Forelimb muscle (tissue), 1 donor: ENCODE data around the gene ACACB. TPM values are rescaled to one million over a fixed set of nuclear protein-coding genes. Genes with fewer than 3 reads are reported as not detected.

ENCODE experiments used
- DNase-seq: peaks from one replicate; pipeline ENCODE4 v3.0.0-alpha.2; 2013; ENCODE audit warnings: low read depth
- polyA plus RNA-seq: library from polyadenylated mRNA; unstranded; fragments of 120-200 nt; gene quantifications from one replicate; pipeline ENCODE4 v1.2.1, GENCODE V29; 2013; ENCODE audit not compliant: insufficient read length

The ACACB gene
- polyA plus RNA-seq, 1 donor = 7.3 TPM

DNA sequence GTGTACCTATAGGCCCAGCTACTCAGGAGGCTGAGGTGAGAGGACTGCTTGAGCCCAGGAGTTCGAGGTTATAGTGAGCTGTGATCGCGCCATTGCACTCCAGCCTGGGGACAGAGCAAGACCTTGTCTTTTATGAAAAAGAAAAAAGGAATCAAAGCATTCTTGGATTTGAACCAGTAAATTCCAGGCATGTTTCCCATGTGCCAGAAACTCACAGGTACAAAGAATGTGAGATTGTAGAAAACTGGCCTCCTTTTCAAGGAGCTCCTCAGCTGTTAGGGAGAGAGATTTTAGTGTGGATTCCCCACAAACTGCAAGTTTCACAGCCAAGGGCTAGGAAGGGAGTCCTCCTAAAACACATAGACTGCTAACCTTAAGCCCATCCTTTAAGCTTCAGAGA is 97.7 kb downstream of the ACACB start:
- no peak for DNase-seq

DNA sequence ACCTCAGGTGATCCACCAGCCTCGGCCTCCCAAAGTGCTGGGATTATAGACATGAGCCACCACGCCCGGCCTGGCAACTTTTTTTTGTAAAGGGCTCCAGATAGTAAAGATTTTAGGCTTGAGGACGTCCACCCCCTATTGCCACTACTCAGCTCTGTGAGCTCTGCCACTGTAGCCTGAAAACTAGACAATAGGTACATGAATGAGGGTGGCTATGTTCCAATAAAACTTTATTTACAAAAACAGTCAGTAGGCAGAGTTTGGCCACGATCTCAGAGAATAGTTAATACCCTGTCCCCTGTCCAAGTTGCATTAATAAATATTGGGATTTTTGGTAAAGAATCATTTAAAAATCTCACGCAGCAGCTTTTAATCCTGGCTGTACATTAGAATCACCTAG is 102.6 kb downstream of the ACACB start:
- no peak for DNase-seq

DNA sequence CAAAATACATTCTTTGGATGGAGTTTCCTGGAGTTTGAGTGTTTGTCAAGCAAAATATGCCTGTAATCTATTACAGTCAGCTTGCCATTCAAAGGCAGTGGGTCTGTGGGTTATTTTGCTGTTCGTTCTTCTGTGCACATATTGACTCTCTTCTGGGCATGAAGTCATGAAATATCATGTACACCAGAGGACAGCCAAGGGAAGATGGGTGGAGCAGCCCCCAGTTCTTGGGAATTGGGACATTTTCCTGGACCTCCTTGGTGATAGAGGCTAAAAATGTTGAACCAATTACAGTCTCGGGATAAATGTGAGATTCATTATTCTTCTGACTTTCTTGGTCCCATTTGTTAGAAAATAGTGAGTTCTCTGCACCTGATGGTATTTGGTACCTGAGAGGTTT is 103.6 kb downstream of the ACACB start:
- no peak for DNase-seq

DNA sequence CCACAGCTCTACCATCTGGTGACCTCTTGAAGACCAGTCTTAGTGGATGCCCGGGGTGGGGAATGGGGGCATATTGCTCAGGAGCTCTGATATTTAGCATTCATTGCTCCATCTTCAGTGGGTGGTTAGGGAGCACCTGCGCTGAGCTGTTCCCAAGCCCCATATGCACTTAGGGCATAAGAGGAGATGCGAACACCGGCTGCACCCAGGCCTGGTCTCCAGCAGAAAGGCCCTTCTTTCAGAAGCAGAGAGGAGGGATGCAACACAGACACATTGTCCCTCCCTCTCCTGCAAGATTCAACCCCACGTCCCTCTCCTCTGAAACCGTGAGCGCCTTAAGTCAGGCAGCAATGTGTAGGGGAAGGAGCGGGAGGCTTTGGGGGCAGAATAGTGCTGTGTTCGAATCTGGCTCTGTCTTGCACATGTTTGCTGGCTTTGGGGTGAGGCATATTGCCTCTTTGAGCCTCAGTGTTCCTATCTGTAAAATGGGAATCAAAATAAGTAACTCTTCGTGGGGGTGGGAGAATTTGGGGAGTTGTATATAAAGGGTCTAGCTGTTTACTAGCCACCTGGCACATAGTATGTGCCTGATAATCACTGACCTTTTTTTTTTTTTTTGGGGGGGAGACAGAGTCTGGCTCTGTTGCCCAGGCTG is 105.0 kb downstream of the ACACB start:
- no peak for DNase-seq

DNA sequence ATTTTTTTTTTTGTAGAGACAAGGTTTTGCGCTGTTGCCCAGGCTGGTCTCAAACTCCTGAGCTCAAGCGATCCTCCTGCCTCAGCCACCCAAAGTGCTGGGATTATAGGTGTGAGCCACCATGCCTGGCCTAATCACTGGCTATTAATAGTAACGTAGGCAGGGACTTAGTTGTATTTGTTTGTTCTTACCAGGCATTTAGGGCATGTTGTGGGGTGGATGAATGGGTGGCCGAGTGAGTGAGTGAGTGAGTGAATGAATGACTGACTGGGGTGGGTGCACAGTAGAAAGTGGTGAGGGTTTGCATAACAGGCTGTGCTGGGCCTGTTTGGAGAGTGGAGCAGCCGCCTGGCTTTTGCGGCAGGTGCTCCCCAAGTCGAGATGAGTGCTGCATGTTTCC is 105.7 kb downstream of the ACACB start:
- no peak for DNase-seq

DNA sequence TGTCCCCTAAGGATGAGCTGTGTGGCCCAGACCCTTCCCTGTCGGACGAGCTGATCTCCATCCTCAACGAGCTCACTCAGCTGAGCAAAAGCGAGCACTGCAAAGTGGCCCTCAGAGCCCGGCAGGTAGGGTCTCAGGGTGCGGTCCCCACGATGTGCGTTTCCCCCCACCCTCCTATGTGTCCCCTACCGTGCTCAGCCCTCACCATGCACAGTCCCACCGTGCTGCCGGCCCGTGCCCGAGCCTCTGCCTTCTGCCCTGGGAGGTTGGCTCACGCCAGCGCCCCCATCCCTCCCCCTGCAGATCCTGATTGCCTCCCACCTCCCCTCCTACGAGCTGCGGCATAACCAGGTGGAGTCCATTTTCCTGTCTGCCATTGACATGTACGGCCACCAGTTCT is 106.1 kb downstream of the ACACB start:
- DNase-seq = no peak

DNA sequence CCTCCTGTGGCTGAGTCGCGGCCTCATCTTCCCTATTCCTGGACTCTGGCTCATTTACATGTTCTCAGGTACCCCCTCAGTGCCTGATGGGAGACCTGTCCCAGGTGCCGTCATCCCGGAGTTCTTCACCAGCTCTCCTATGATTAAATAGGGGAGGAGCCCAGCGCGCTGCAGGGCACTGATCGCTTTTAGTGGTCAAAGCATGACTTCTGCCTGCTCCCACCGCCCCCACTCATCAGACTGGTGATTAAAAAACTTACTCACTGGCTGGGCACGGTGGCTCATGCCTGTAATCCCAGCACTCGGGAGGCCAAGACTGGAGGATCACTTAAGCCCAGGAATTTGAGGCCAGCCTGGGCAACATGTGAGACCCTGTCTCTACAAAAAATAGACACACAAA is 106.8 kb downstream of the ACACB start:
- no peak for DNase-seq

DNA sequence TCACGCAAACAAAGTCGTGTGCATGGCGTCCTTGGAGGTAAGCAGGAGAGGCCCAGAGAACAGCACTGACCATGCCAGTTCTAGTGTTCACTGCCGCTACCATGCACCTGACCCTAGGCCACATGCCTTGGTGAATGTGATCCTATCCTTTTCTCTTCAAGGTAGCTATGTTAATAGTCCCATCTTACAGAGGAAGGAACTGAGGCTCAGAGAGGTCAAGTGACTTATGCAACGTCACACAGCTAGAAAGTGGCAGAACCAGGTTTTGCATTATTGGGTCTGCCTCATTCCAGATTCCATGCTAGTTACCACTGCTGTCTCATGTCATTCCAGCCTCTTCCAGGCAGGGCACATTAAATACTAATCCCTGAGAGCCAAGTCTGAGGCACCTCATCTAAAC is 107.5 kb downstream of the ACACB start:
- no peak for DNase-seq

DNA sequence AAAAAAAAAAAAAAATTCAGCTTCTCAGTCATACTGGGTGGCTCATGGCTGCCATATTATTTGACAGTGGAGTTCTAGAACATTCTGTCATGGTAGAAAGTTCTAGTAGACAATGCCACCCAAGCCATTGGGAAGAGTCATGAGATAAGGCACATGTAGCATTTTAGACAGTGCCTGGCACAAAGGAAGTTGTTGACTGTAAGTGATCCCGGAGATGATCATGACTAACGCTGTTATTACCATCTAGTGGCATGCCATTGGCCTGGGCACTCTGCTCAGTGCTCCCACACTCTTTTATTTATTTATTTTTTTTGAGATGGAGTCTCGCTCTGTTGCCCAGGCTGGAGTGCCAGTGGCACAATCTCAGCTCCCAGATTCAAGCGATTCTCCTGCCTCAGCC is 112.3 kb downstream of the ACACB start:
- DNase-seq = no peak

DNA sequence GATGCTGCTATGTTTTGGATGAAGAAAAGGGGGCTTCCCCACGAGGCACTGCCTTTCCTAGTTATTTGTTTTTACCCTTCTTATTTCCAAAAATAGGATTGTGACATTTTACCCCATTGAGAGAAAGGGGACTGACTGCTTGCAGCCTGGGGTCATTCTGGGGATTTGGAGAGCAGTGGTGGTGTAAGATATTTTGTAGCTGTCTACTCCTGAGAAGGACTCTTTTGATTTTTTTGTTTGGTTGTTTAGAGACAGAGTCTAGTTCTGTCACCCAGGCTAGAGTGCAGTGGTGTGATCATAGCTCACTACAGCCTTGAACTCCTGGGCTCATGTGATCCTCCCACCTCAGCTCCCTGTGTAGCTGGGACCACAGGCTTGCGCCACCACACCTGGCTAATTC is 113.8 kb downstream of the ACACB start:
- DNase-seq = no peak

DNA sequence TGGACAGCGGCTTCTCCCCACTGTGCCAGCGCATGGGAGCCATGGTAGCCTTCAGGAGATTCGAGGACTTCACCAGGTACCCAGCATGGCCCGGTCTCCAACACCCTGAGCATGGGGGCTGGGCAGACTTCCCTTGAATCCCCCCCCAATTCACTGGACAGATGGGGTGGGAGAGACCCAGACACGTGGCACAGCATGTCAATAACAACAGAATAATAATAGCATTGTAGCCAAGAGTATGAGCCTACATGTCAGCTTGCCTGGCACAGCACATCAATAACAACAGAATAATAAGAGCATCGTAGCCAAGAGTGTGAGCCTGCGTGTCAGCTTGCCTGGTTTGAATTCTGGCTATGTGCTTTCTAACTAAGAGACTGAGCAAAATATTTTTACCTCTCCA is 116.3 kb downstream of the ACACB start:
- DNase-seq = no peak

DNA sequence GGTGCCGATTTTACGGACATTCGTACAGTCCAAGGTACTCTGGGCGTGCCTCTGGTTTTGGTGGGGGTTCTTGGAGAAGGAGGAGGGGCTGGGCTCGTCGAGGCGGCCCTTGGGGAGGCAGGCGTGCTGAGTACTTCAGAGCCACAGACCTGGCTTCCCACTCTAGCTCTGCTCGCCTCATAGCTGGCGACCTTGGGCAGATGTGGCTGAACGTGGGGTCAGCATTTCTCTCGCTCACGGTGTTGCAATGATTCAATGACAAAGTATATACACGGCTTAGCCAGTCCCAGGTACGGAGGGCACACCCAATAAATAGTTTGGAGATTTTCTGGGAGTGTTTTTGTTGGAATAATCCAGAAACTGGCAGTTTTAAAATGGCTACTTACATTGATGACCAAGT is 117.6 kb downstream of the ACACB start:
- DNase-seq = no peak

DNA sequence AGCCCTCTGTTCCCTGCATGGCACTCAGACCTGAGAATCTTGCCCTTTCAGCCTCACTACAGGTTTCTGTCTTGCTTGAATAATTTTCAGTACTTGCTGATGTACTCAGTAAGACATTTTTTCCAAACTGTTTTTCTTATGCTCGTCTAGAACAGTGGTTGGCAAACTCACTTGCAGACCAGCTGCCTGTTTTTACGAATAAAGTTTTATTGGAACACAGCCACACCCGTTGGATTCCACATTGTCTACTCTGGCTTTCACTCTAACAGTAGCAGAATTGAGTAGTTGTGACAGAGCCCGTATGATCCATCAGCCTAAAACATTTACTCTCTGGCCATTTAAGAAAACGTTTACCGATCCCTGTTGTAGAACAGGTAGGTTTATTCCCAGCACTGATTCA is 119.9 kb downstream of the ACACB start:
- DNase-seq = no peak

DNA sequence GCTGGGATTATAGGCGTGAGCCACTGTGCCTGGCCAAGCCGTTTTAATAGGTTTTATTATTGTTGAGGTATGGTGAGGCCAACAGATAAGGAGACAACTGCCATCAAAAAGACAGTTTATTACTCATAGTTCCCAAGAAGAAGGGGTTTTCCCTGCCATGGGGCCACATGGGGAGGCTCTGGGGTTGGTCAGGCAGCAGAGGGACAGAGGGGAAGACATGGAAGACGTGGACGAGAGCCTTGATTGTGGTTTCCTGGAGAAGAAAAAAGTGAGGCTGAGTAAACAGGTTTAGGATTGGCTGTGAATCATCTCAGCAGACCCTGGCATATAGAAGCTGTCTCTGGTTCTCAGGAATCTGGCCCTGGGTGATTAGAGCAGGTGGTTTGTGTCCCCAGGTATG is 122.8 kb downstream of the ACACB start:
- no peak for DNase-seq

DNA sequence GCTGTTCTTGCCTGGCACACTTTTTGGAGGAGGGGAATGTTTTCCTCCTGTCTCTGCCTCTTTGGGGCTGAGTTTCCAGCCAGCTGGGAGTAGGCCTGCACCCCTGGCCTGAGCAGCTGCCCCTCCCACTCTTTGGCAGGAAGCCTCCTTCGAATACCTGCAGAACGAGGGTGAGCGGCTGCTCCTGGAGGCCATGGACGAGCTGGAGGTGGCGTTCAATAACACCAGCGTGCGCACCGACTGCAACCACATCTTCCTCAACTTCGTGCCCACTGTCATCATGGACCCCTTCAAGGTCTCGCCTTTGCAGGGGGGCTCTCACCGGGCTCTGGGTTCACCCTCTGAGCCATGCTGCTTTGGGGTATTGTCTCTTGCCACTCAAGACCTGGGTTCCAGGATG is 123.3 kb downstream of the ACACB start:
- DNase-seq = no peak

DNA sequence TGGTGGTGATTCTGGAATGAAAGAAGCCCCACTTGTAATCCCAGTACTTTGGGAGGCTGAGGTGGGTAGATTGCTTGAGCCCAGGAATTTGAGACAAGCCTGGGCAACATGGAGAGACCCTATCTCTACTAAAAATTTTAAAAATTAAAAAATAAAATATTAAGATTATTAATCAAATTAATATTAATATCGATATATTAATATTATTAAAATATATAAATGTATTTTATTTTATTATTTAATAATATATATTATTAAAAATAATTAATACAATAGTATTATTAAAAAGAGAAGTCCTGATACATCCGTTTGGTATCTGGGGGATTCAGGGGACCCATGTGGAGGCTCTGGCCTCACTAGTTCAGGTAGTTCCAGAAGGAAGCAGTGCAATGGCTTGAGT is 124.0 kb downstream of the ACACB start:
- no peak for DNase-seq

DNA sequence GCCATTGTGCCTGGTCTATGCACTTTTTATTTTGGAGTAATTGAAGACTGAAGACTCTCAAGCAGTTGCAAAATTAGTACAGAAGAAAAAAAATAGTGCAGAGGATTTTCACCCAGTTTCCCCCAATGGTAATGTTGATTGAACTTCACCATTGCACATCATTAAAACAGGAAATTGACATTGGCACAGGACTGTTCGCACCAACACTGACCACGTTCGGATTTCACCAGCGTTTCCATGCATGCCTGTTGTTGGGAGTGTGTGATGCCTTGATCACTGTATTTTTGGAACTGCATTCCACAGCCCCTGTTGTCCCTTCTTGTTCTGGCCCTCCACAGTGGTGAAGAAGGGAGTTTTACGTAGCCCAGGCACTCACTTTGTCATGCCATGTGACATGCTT is 125.5 kb downstream of the ACACB start:
- no peak for DNase-seq

DNA sequence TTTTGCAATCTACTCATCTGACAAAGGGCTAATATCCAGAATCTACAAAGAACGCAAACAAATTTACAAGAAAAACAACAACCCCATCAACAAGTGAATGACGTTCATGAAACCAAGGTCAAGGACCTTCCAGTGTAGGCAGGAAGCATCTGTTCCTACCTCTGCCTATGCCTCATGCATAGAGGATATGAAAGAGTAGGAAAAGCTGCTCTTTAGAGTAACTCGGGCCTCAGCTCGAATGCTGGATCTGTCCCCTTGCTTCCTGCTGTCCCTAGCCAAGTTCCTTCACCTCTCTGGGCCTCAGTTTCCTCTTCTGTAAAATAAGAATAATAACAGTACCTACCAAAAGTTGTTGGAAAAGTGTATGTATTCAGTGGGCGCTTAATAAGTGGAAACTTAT is 127.7 kb downstream of the ACACB start:
- no peak for DNase-seq

DNA sequence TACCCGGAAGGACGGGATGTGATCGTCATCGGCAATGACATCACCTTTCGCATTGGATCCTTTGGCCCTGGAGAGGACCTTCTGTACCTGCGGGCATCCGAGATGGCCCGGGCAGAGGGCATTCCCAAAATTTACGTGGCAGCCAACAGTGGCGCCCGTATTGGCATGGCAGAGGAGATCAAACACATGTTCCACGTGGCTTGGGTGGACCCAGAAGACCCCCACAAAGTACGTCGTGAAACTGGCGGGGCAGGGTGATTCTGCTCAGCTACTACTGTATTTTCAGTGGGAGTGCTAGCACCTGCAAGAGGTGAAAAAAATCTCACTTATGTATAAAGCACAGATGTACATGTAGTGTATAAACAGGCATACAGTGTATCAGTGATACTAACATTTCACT is 129.8 kb downstream of the ACACB start:
- DNase-seq = no peak

DNA sequence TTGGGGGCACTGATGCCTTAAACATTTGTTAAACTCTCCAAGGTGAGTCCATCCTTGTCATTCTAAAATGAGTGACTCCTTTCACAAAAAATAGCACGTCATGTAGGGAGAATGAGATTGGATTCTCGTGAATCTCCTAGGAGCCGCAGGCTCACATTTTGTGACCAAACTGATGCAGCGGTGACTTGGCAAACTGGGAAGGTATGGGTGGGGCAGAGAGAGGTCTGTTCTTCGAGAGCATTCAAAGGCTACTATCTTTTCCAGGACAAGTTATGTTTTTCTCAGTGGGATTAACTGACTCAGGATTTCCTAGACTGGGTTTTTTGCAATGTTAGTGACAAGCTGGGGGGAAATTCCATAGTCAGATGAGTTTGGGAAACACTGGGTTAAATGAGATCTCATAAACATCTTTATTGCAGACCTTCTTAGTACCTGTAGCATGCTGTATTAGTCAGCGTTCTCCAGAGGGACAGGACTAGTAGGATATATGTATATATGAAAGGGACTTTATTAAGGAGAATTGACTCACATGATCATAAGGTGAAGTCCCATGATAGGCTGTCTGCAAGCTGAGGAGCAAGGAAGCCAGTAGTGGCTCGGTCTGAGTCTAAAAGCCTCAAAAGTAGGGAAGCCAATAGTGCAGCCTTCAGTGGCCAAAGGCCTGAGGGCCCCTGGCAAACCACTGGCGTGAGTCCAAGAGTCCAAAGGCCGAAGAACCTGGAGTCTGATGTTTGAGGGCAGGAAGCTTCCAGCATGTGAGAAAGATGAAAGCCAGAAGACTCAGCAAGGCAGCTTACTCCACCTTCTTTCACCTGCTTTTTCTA is 131.7 kb downstream of the ACACB start:
- no peak for DNase-seq

DNA sequence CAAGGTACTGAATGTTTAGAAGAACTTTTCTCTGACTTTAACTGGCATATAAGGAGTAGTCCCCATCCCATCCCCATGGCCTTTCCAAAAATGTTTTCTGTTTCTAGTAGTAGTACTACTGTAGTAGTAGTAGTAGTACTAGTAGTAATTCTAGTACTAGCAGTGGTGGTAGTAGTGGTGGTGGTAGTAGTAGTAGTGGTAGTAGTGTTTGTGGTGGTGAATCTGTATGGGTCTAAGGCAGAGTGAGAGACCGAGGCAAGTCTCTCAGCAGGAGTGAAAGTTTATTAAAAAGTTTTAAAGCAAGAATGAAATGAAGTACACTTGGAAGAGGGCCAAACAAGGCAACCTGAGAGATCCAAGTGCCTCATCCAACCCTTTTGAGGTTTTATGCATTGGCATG is 134.1 kb downstream of the ACACB start:
- no peak for DNase-seq

DNA sequence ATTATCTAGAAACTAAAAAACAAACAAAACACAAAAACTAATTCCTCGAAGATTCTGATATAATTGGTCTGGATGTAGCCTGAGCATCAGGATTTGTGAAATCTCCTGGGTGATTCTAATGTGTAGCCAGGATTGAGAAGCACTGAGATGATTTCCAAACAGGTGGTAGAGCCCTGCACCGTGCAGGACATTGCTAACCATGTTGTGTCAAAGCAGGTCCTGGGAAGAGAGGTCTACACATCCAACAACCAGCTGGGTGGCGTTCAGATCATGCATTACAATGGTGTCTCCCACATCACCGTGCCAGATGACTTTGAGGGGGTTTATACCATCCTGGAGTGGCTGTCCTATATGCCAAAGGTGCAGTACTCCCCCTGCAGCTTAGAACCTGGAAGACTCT is 136.4 kb downstream of the ACACB start:
- no peak for DNase-seq

DNA sequence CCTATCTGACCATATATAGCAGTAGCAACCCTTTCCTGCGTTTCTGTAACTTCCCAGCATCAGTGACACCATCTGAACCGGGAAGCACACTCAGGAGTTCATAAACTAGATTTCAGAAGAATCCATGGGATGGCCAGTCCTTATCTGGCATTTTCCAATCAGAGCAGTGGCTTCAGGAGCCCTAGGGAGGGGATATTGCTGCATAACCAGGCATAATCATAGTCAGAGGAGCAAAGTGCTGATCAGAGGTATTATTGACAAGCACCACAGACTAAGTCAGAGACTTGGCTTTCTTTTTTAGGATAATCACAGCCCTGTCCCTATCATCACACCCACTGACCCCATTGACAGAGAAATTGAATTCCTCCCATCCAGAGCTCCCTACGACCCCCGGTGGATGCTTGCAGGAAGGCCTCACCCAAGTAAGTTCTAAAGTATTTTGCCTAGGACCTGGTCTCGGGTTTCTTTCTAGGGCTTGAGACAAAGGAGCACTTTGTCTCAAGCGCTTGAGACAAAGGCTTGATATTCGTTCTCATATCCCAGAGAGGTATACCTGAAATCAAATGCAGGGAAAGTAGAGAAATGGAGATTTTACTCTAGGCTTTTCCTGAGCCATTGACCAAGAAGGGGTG is 137.6 kb downstream of the ACACB start:
- no peak for DNase-seq
